Testis (tissue), 3 donors: ENCODE measurements around the gene RGS17. TPM values are rescaled to one million over a fixed set of nuclear protein-coding genes. Genes with fewer than 3 reads are reported as not detected.
"Not testable (repeated sequence)": the region's sequence is repeated elsewhere in the genome, so short reads cannot be mapped to it uniquely, and the experiment has no call there.

ENCODE experiments used
- DNase-seq: peaks from one replicate; pipeline ENCODE4 v3.0.0-alpha.2; 2019
- H3K27ac ChIP-seq, 2 donors: fragments of 200-600 bp; sonication (generic); one replicate each; pipeline ENCODE4 v1.5.1; 2019
- H3K27me3 ChIP-seq: fragments of 200-600 bp; sonication (generic); one replicate; pipeline ENCODE4 v1.5.1; 2019
- H3K36me3 ChIP-seq: fragments of 200-600 bp; sonication (generic); one replicate; pipeline ENCODE4 v1.5.1; 2017; ENCODE audit warnings: low read depth; ENCODE audit errors: missing control alignments
- H3K4me1 ChIP-seq: fragments of 200-600 bp; sonication (generic); one replicate; pipeline ENCODE4 v1.5.1; 2019
- H3K4me3 ChIP-seq, 2 donors: fragments of 200-600 bp; sonication (generic); one replicate each; pipeline ENCODE4 v1.5.1; 2017 to 2019
- H3K9me3 ChIP-seq: fragments of 200-600 bp; sonication (generic); one replicate; pipeline ENCODE4 v1.5.1; 2017
- POLR2A ChIP-seq: fragments of 450-650 bp; IDR thresholded peaks from one replicate; pipeline ENCODE4 v1.6.1; 2017; ENCODE audit warnings: antibody characterized with exemption, mild to moderate bottlenecking, moderate library complexity
- WGBS, 2 donors: methylation state at CpG; one replicate each; pipeline ENCODE4 v1.1.5; 2018; 5-methylcytosine and 5-hydroxymethylcytosine counted together
- intact Hi-C: fragments of 100-400 bp; cut with DNase I; formaldehyde crosslinking; loops from one replicate; pipeline ENCODE4 v1.15.1; 2023; ENCODE audit warnings: low total_unique reads
- polyA plus RNA-seq: library from polyadenylated mRNA; stranded (reverse); fragments of 350-450 nt; fragmentation: Illumina TruSeq; extraction: RNeasy Lipid Tissue Mini Kit (QIAGEN cat#74804); gene quantifications from one replicate; pipeline ENCODE4 v1.2.3, GENCODE V29; 2014; ENCODE audit warnings: low read depth, low replicate concordance; ENCODE audit not compliant: insufficient read depth
- total RNA-seq, 2 donors: library from RNA; depleted of rRNA; stranded (reverse); fragments of >200 nt; gene quantifications; one replicate each; pipeline ENCODE4 v1.2.3, GENCODE V29; 2016
- TF ChIP-seq, protein P1 (sequence below), 3 experiments: fragments of 450-650 bp in 2 of 3; fragments of 200-600 bp in 1 of 3; sonication (generic) in 1 of 3; IDR thresholded peaks; one replicate each; pipeline ENCODE4 v1.5.1; 2016 to 2019; ENCODE audit warnings: antibody characterized with exemption in 3 of 3, mild to moderate bottlenecking in 2 of 3, moderate library complexity in 1 of 3

The RGS17 gene
- total and polyA plus RNA-seq, 3 donors from 2014 or later = 0.65 to 4.5 (median 3.1) TPM

DNA sequence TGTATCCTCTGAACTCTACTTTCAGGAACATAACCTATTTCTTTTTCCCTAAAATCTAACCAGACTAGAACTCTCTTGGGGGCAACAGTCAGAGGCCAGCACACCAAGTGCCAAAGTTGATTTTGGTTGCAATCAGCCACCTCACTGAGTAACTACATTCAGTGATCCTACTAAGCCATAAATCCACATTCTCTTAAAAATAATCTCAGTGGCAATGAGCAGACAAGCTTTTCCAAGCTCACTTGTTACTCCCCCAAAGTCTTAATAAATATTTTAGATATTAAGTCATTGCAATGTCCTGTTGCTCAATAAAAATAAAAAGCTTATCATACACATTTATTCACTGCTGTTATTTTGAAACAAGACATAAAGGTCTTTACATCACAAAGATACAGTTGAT is 9.8 kb downstream of the RGS17 start:
- H3K4me1 ChIP-seq = no peaks in the 10 kb centered on the region
- no peak overlapping the region for H3K27ac ChIP-seq
- no peaks in the 10 kb centered on the region for H3K36me3 ChIP-seq
- TF ChIP-seq POLR2A = no peak
- TF ChIP-seq, protein P1, sequence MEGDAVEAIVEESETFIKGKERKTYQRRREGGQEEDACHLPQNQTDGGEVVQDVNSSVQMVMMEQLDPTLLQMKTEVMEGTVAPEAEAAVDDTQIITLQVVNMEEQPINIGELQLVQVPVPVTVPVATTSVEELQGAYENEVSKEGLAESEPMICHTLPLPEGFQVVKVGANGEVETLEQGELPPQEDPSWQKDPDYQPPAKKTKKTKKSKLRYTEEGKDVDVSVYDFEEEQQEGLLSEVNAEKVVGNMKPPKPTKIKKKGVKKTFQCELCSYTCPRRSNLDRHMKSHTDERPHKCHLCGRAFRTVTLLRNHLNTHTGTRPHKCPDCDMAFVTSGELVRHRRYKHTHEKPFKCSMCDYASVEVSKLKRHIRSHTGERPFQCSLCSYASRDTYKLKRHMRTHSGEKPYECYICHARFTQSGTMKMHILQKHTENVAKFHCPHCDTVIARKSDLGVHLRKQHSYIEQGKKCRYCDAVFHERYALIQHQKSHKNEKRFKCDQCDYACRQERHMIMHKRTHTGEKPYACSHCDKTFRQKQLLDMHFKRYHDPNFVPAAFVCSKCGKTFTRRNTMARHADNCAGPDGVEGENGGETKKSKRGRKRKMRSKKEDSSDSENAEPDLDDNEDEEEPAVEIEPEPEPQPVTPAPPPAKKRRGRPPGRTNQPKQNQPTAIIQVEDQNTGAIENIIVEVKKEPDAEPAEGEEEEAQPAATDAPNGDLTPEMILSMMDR (IDR thresholded peaks at IDR 0.05) = no peak
- H3K9me3 ChIP-seq = no peaks in the 10 kb centered on the region
- intact Hi-C loops = no loop called here
- no peaks in the 10 kb centered on the region for H3K27me3 ChIP-seq
- no peak for DNase-seq
- H3K4me3 ChIP-seq = no peak overlapping the region

- H3K36me3 ChIP-seq = no peaks in the 10 kb centered on the region
- no peaks in the 10 kb centered on the region for H3K9me3 ChIP-seq
- no peak overlapping the region for H3K27ac ChIP-seq
- no peak for DNase-seq
- 75 to 78% methylated on average over 3 of the region's 3 CpGs for WGBS, 2 donors
- intact Hi-C loops = no loop called here
- no peaks in the 10 kb centered on the region for H3K27me3 ChIP-seq
- H3K4me3 ChIP-seq = no peak overlapping the region
- TF ChIP-seq POLR2A = no peak
- TF ChIP-seq, protein P1 (IDR thresholded peaks at IDR 0.05) = no peak
- H3K4me1 ChIP-seq = no peaks in the 10 kb centered on the region
Measured at GRCh38 chr6:153117986-153118879, 12.8 kb downstream of the RGS17 start.

DNA sequence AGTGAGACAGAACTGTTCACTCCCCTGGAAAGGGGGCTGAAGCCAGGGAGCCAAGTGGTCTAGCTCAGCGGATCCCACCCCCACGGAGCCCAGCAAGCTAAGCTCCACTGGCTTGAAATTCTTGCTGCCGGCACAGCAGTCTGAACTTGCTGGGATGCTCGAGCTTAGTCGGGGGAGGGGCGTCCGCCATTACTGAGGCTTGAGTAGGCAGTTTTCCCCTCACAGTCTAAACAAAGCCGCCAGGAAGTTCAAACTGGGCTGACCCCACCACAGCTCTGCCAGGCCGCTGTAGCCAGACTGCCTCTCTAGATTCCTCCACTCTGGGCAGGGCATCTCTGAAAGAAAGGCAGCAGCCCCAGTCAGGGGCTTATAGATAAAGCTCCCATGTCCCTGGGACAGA is 20.0 kb downstream of the RGS17 start:
- H3K36me3 ChIP-seq, H3K4me3 ChIP-seq, H3K27ac ChIP-seq, intact Hi-C loops, H3K4me1 ChIP-seq, DNase-seq, H3K9me3 ChIP-seq, H3K27me3 ChIP-seq: not testable (repeated sequence)
- WGBS, 2 donors = 86 to 95% methylated on average over 4 to 9 of the region's 9 CpGs

DNA sequence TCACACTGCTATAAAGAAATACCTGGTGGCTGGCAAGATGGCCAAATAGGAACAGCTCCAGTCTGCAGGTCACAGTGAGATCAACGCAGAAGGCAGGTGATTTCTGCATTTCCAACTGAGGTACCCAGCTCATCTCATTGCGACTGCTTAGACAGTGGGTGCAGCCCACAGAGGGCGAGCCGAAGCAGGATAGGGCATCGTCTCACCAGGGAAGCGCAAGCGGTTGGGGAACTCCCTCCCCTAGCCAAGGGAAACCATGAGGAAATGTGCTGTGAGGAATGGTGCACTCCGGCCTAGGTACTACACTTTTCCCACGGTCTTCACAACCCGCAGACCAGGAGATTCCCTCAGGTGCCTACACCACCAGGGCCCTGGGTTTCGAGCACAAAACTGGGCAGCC is 20.5 kb downstream of the RGS17 start:
- intact Hi-C loops, H3K9me3 ChIP-seq, H3K36me3 ChIP-seq, H3K27ac ChIP-seq, H3K4me3 ChIP-seq, H3K27me3 ChIP-seq, DNase-seq, H3K4me1 ChIP-seq: not testable (repeated sequence)
- 96 to 97% methylated on average over 11 of the region's 11 CpGs for WGBS, 2 donors

- no peaks in the 10 kb centered on the region for H3K4me1 ChIP-seq
- DNase-seq = no peak
- H3K4me3 ChIP-seq = no peak overlapping the region
- no peak for TF ChIP-seq POLR2A
- TF ChIP-seq, protein P1 (IDR thresholded peaks at IDR 0.05) = peak in 2 of 3 experiments; percentile 19 to 35
- no peaks in the 10 kb centered on the region for H3K36me3 ChIP-seq
- H3K27me3 ChIP-seq = no peaks in the 10 kb centered on the region
- H3K9me3 ChIP-seq = no peaks in the 10 kb centered on the region
- no peak overlapping the region for H3K27ac ChIP-seq
- intact Hi-C loops = no loop called here
Measured at GRCh38 chr6:153108315-153108714, 22.8 kb downstream of the RGS17 start.

DNA sequence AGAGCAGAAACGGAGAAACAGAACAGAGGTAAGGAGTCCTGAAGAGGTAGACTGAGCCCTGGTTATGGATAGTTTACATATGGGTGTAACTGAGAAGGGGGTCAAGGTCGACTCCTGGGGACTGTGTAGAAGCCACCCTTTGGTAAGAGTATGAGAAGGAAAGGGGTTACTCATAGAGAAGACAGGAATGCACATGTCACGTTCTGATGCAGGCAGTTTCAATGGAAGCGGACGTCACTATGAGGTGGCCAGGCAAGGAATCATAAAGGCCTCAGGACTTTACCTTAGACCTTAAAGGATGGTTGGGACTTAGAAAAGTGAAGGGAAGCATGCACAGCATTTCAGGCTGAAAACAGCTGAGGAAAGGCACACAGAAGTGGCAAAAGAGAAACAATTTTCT is 25.1 kb downstream of the RGS17 start:
- H3K27ac ChIP-seq = no peak overlapping the region
- no peak overlapping the region for H3K4me3 ChIP-seq
- no peaks in the 10 kb centered on the region for H3K27me3 ChIP-seq
- no peak for DNase-seq
- no peaks in the 10 kb centered on the region for H3K36me3 ChIP-seq
- no peak for TF ChIP-seq POLR2A
- intact Hi-C loops = no loop called here
- no peaks in the 10 kb centered on the region for H3K9me3 ChIP-seq
- no peaks in the 10 kb centered on the region for H3K4me1 ChIP-seq
- 76 to 82% methylated on average over 5 of the region's 5 CpGs for WGBS, 2 donors
